ENCODE results near the gene CNTLN. TPM values are rescaled to one million over a fixed set of nuclear protein-coding genes. Genes with fewer than 3 reads are reported as not detected.
"Not testable (repeated sequence)": the region's sequence is repeated elsewhere in the genome, so short reads cannot be mapped to it uniquely, and the experiment has no call there.

CNTLN gene
- total RNA-seq, 1 experiment from 2014 or later = 18.3 TPM

- DNase-seq; H3K9me3 ChIP-seq (ENCODE audit: low read length); H3K4me3 ChIP-seq (ENCODE audit: low read length); H3K36me3 ChIP-seq (ENCODE audit: insufficient read depth, low read length); H3K27ac ChIP-seq (ENCODE audit: low read length); H3K9ac ChIP-seq (ENCODE audit: low read length); H4K20me1 ChIP-seq (ENCODE audit: insufficient read depth, low read depth, low read length); H3K4me2 ChIP-seq (ENCODE audit: low read depth, low read length, poor library complexity, severe bottlenecking); H3K27me3 ChIP-seq (ENCODE audit: low read length); H2AFZ ChIP-seq (ENCODE audit: low read length); H3K4me1 ChIP-seq (ENCODE audit: low read length); H3K9me2 ChIP-seq (replicated peaks; ENCODE audit: insufficient read depth, low read length); H3K79me2 ChIP-seq (ENCODE audit: low read length): not testable (repeated sequence)
Observed at GRCh38 chr9:17445126-17445525, 310.3 kb downstream of the CNTLN start.

GRCh38 chr9:17453751-17454150 lies 318.9 kb downstream of the CNTLN start:
- no peak overlapping the region for H3K4me2 ChIP-seq (ENCODE audit: low read depth, low read length, poor library complexity, severe bottlenecking)
- no peaks in the 10 kb centered on the region for H4K20me1 ChIP-seq (ENCODE audit: insufficient read depth, low read depth, low read length)
- no peaks in the 10 kb centered on the region for H3K9me3 ChIP-seq (ENCODE audit: low read length)
- no peaks in the 10 kb centered on the region for H3K4me1 ChIP-seq (ENCODE audit: low read length)
- H3K4me3 ChIP-seq (ENCODE audit: low read length) = no peak overlapping the region
- no peaks in the 10 kb centered on the region for H3K36me3 ChIP-seq (ENCODE audit: insufficient read depth, low read length)
- no peaks in the 10 kb centered on the region for H3K27me3 ChIP-seq (ENCODE audit: low read length)
- no peak overlapping the region for H3K9ac ChIP-seq (ENCODE audit: low read length)
- DNase-seq = no peak
- no peak overlapping the region for H2AFZ ChIP-seq (ENCODE audit: low read length)
- H3K79me2 ChIP-seq (ENCODE audit: low read length) = no peaks in the 10 kb centered on the region
- H3K27ac ChIP-seq (ENCODE audit: low read length) = no peak overlapping the region
- H3K9me2 ChIP-seq (replicated peaks; ENCODE audit: insufficient read depth, low read length) = no peaks in the 10 kb centered on the region

- no peaks in the 10 kb centered on the region for H3K9me2 ChIP-seq (replicated peaks; ENCODE audit: insufficient read depth, low read length)
- no peak overlapping the region for H2AFZ ChIP-seq (ENCODE audit: low read length)
- H3K4me2 ChIP-seq (ENCODE audit: low read depth, low read length, poor library complexity, severe bottlenecking) = no peak overlapping the region
- H3K9me3 ChIP-seq (ENCODE audit: low read length) = no peaks in the 10 kb centered on the region
- no peaks in the 10 kb centered on the region for H4K20me1 ChIP-seq (ENCODE audit: insufficient read depth, low read depth, low read length)
- DNase-seq = peak; percentile 86
- H3K4me1 ChIP-seq (ENCODE audit: low read length) = no peaks in the 10 kb centered on the region
- no peaks in the 10 kb centered on the region for H3K27me3 ChIP-seq (ENCODE audit: low read length)
- no peak overlapping the region for H3K27ac ChIP-seq (ENCODE audit: low read length)
- no peak overlapping the region for H3K4me3 ChIP-seq (ENCODE audit: low read length)
- H3K79me2 ChIP-seq (ENCODE audit: low read length) = no peaks in the 10 kb centered on the region
- no peak overlapping the region for H3K9ac ChIP-seq (ENCODE audit: low read length)
- H3K36me3 ChIP-seq (ENCODE audit: insufficient read depth, low read length) = peaks cover 7% of the 10 kb centered on the region; the same call in 1 of the 2 replicates
Observed at GRCh38 chr9:17462869-17463464, 328.1 kb downstream of the CNTLN start.

GRCh38 chr9:17470036-17470813 lies 335.4 kb downstream of the CNTLN start:
- Histone ChIP-seq H4K20me1 (ENCODE audit: insufficient read depth, low read depth, low read length) (no peaks in the 10 kb centered on the region), H3K4me1 (ENCODE audit: low read length) (no peaks in the 10 kb centered on the region), H3K27ac (ENCODE audit: low read length) (no peak overlapping the region), H3K9ac (ENCODE audit: low read length) (no peak overlapping the region), H3K9me3 (ENCODE audit: low read length) (no peaks in the 10 kb centered on the region), H3K27me3 (ENCODE audit: low read length) (no peaks in the 10 kb centered on the region), H3K4me3 (ENCODE audit: low read length) (no peak overlapping the region), H3K79me2 (ENCODE audit: low read length) (no peaks in the 10 kb centered on the region), H3K9me2 (replicated peaks; ENCODE audit: insufficient read depth, low read length) (0 out of 2 replicates have a peak, but pooled peaks cover 3% of the 10 kb centered on the region), H2AFZ (ENCODE audit: low read length) (no peak overlapping the region), H3K36me3 (ENCODE audit: insufficient read depth, low read length) (peaks cover 7% of the 10 kb centered on the region; the same call in 1 of the 2 replicates), H3K4me2 (ENCODE audit: low read depth, low read length, poor library complexity, severe bottlenecking) (no peak overlapping the region)
- DNase-seq = no peak

- Histone ChIP-seq H3K9me2 (replicated peaks; ENCODE audit: insufficient read depth, low read length) (0 out of 2 replicates have a peak, but pooled peaks cover 3% of the 10 kb centered on the region), H3K27ac (ENCODE audit: low read length) (no peak overlapping the region), H4K20me1 (ENCODE audit: insufficient read depth, low read depth, low read length) (no peaks in the 10 kb centered on the region), H2AFZ (ENCODE audit: low read length) (no peak overlapping the region), H3K9me3 (ENCODE audit: low read length) (no peaks in the 10 kb centered on the region), H3K9ac (ENCODE audit: low read length) (no peak overlapping the region), H3K4me1 (ENCODE audit: low read length) (no peaks in the 10 kb centered on the region), H3K36me3 (ENCODE audit: insufficient read depth, low read length) (peaks cover 7% of the 10 kb centered on the region; the same call in 1 of the 2 replicates), H3K4me3 (ENCODE audit: low read length) (no peak overlapping the region), H3K4me2 (ENCODE audit: low read depth, low read length, poor library complexity, severe bottlenecking) (no peak overlapping the region), H3K27me3 (ENCODE audit: low read length) (no peaks in the 10 kb centered on the region), H3K79me2 (ENCODE audit: low read length) (no peaks in the 10 kb centered on the region)
- no peak for DNase-seq
Observed at GRCh38 chr9:17472126-17472525, 337.3 kb downstream of the CNTLN start.

- Histone ChIP-seq H3K36me3 (ENCODE audit: insufficient read depth, low read length) (no peaks in the 10 kb centered on the region), H3K27me3 (ENCODE audit: low read length) (no peaks in the 10 kb centered on the region), H2AFZ (ENCODE audit: low read length) (no peak overlapping the region), H3K9me2 (replicated peaks; ENCODE audit: insufficient read depth, low read length) (0 out of 2 replicates have a peak, but pooled peaks cover 2% of the 10 kb centered on the region), H3K4me3 (ENCODE audit: low read length) (no peak overlapping the region), H3K27ac (ENCODE audit: low read length) (no peak overlapping the region), H3K9me3 (ENCODE audit: low read length) (no peaks in the 10 kb centered on the region), H3K4me2 (ENCODE audit: low read depth, low read length, poor library complexity, severe bottlenecking) (no peak overlapping the region), H4K20me1 (ENCODE audit: insufficient read depth, low read depth, low read length) (no peaks in the 10 kb centered on the region), H3K4me1 (ENCODE audit: low read length) (no peaks in the 10 kb centered on the region), H3K79me2 (ENCODE audit: low read length) (no peaks in the 10 kb centered on the region), H3K9ac (ENCODE audit: low read length) (no peak overlapping the region)
- DNase-seq = no peak
Observed at GRCh38 chr9:17476401-17476800, 341.6 kb downstream of the CNTLN start.

GRCh38 chr9:17477816-17478215 lies 343.0 kb downstream of the CNTLN start:
- H3K36me3 ChIP-seq (ENCODE audit: insufficient read depth, low read length) = no peaks in the 10 kb centered on the region
- H3K9ac ChIP-seq (ENCODE audit: low read length) = no peak overlapping the region
- H3K9me2 ChIP-seq (replicated peaks; ENCODE audit: insufficient read depth, low read length) = 0 out of 2 replicates have a peak, but pooled peaks cover 2% of the 10 kb centered on the region
- H3K27ac ChIP-seq (ENCODE audit: low read length) = no peak overlapping the region
- no peaks in the 10 kb centered on the region for H3K4me1 ChIP-seq (ENCODE audit: low read length)
- no peaks in the 10 kb centered on the region for H4K20me1 ChIP-seq (ENCODE audit: insufficient read depth, low read depth, low read length)
- H3K79me2 ChIP-seq (ENCODE audit: low read length) = no peaks in the 10 kb centered on the region
- no peaks in the 10 kb centered on the region for H3K9me3 ChIP-seq (ENCODE audit: low read length)
- no peak for DNase-seq
- no peak overlapping the region for H2AFZ ChIP-seq (ENCODE audit: low read length)
- no peak overlapping the region for H3K4me3 ChIP-seq (ENCODE audit: low read length)
- no peak overlapping the region for H3K4me2 ChIP-seq (ENCODE audit: low read depth, low read length, poor library complexity, severe bottlenecking)
- no peaks in the 10 kb centered on the region for H3K27me3 ChIP-seq (ENCODE audit: low read length)

GRCh38 chr9:17480966-17481365 lies 346.1 kb downstream of the CNTLN start:
- DNase-seq = no peak
- no peaks in the 10 kb centered on the region for H3K79me2 ChIP-seq (ENCODE audit: low read length)

More at GRCh38 chr9:17480966-17481365, 346.1 kb downstream of the CNTLN start:
- Histone ChIP-seq H3K4me3 (ENCODE audit: low read length) (no peak overlapping the region), H3K36me3 (ENCODE audit: insufficient read depth, low read length) (no peaks in the 10 kb centered on the region), H4K20me1 (ENCODE audit: insufficient read depth, low read depth, low read length) (no peaks in the 10 kb centered on the region), H2AFZ (ENCODE audit: low read length) (no peak overlapping the region), H3K9me3 (ENCODE audit: low read length) (no peaks in the 10 kb centered on the region), H3K27me3 (ENCODE audit: low read length) (no peaks in the 10 kb centered on the region), H3K4me2 (ENCODE audit: low read depth, low read length, poor library complexity, severe bottlenecking) (no peak overlapping the region), H3K4me1 (ENCODE audit: low read length) (no peaks in the 10 kb centered on the region), H3K9ac (ENCODE audit: low read length) (no peak overlapping the region), H3K9me2 (replicated peaks; ENCODE audit: insufficient read depth, low read length) (0 out of 2 replicates have a peak, but pooled peaks cover 2% of the 10 kb centered on the region), H3K27ac (ENCODE audit: low read length) (no peak overlapping the region)
